ENCODE results near the gene ELK4. TPM values are rescaled to one million over a fixed set of nuclear protein-coding genes. Genes with fewer than 3 reads are reported as not detected.

Gene ELK4
- total and polyA plus RNA-seq, 2 of the 8 experiments (the other 6 are each of a cell fraction or from before 2014, with no cell fraction given), result 2.9 to 26.3 TPM

DNA sequence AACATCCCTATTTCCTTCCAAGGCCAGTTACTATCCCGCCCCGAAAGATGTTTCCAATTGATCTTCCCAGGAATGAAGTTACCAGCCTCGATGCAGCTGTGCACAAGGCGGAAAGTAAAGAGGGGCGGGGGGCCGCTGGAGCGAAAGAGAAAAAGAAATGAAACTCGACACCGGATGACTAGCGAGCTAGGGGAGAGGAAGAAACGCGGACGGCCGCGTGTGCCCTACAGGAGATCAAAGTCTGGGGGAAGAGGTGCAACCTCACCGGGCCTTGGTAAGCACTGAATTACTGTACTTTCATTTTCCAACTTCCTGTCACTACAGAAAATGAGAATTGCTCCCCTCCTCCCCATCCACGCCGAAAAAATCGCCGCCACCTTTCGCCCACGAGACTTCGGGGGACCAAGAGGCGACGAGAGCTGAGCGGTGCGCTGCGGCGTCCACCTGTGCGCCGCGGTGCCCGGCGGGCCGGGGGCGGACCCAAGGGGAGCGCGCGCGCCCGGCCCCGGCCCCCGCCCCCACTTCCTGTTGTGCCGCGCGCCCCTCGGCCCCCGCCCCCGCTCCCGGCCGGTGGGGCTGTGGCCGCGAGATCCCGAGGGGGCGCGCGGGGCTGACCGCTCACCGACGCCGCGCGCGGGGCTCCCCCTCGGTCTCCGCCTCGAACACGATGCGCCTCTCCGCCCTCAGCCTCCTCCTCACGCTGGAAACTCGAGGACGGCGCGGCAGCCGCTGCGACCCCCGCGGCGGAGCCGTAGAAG, 622 bp downstream of the ELK4 start (continued):
- TF ChIP-seq, protein P1, sequence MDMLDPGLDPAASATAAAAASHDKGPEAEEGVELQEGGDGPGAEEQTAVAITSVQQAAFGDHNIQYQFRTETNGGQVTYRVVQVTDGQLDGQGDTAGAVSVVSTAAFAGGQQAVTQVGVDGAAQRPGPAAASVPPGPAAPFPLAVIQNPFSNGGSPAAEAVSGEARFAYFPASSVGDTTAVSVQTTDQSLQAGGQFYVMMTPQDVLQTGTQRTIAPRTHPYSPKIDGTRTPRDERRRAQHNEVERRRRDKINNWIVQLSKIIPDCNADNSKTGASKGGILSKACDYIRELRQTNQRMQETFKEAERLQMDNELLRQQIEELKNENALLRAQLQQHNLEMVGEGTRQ (IDR thresholded peaks at IDR 0.05; ENCODE audit: low read length), result no peak
- TF ChIP-seq SP4 (IDR thresholded peaks at IDR 0.05; ENCODE audit: low read length) (no peak), SUZ12 (IDR thresholded peaks at IDR 0.05; ENCODE audit: low read length) (no peak; the same call in 1 of the 2 replicates), CHD1 (IDR thresholded peaks at IDR 0.05; ENCODE audit: low read depth, low read length) (no peak), GTF2F1 (IDR thresholded peaks at IDR 0.05; ENCODE audit: borderline replicate concordance, low read depth, low read length) (no peak), NANOG (IDR thresholded peaks at IDR 0.05; ENCODE audit: insufficient read depth, low read depth, low read length, poor library complexity, severe bottlenecking) (no peak)
